H9 (cell line): Measurements from ENCODE around the gene DSCAM. TPM values are rescaled to one million over a fixed set of nuclear protein-coding genes. Genes with fewer than 3 reads are reported as not detected.

Source experiments
- DNase-seq: peaks from one replicate; pipeline ENCODE4 v3.0.0-alpha.2; 2017
- H2AFZ ChIP-seq: one replicate; pipeline ENCODE4 v1.6.1; 2013; ENCODE audit warnings: mild to moderate bottlenecking, low read length, control low read depth, moderate library complexity
- H2AK5ac ChIP-seq: 2 replicates; pipeline ENCODE4 v1.6.1; 2013; ENCODE audit warnings: low read length, control low read depth, mixed read lengths; ENCODE audit not compliant: insufficient read length
- H2BK120ac ChIP-seq: one replicate; pipeline ENCODE4 v1.6.1; 2013; ENCODE audit warnings: low read depth, mild to moderate bottlenecking, low read length, control low read depth, inconsistent platforms; ENCODE audit not compliant: poor library complexity, severe bottlenecking
- H2BK12ac ChIP-seq: 2 replicates; pipeline ENCODE4 v1.6.1; 2013; ENCODE audit warnings: low read length, control low read depth, mixed read lengths, low read depth; ENCODE audit not compliant: insufficient read length
- H2BK15ac ChIP-seq: 2 replicates; pipeline ENCODE4 v1.6.1; 2013; ENCODE audit warnings: low read depth, low read length, control low read depth
- H2BK20ac ChIP-seq: one replicate; pipeline ENCODE4 v1.6.1; 2013; ENCODE audit warnings: low read depth, mild to moderate bottlenecking, low read length, control low read depth, inconsistent platforms; ENCODE audit not compliant: poor library complexity, severe bottlenecking
- H2BK5ac ChIP-seq: 2 replicates; pipeline ENCODE4 v1.6.1; 2013; ENCODE audit warnings: low read length, control low read depth, mixed read lengths; ENCODE audit not compliant: insufficient read length
- H3K14ac ChIP-seq: 2 replicates; pipeline ENCODE4 v1.6.1; 2013; ENCODE audit warnings: low read length, control low read depth; ENCODE audit not compliant: insufficient read depth
- H3K18ac ChIP-seq: 2 replicates; pipeline ENCODE4 v1.6.1; 2013; ENCODE audit warnings: low read depth, mild to moderate bottlenecking, mixed read lengths, low read length, control low read depth; ENCODE audit not compliant: insufficient read length
- H3K23ac ChIP-seq: 2 replicates; pipeline ENCODE4 v1.6.1; 2013; ENCODE audit warnings: low read length, control low read depth, mixed read lengths, low read depth; ENCODE audit not compliant: insufficient read length
- H3K23me2 ChIP-seq: 2 replicates; pipeline ENCODE4 v1.6.1; 2013; ENCODE audit warnings: low read depth, mild to moderate bottlenecking, mixed read lengths, low read length, control low read depth; ENCODE audit not compliant: insufficient read length, poor library complexity, severe bottlenecking
- H3K27ac ChIP-seq: 2 replicates; pipeline ENCODE4 v1.5.1; 2013; ENCODE audit warnings: low read length, control low read depth, mixed read lengths, low read depth; ENCODE audit not compliant: insufficient read length
- H3K27me3 ChIP-seq: 2 replicates; pipeline ENCODE4 v1.6.1; 2013; ENCODE audit warnings: low read length, control low read depth, inconsistent platforms; ENCODE audit not compliant: insufficient read depth
- H3K4ac ChIP-seq: 2 replicates; pipeline ENCODE4 v1.6.1; 2013; ENCODE audit warnings: low read depth, mild to moderate bottlenecking, control low read depth, inconsistent platforms, low read length, moderate library complexity
- H3K4me1 ChIP-seq: 2 replicates; pipeline ENCODE4 v1.6.1; 2013; ENCODE audit warnings: low read length, control low read depth, inconsistent platforms; ENCODE audit not compliant: insufficient read depth
- H3K4me2 ChIP-seq: 2 replicates; pipeline ENCODE4 v1.6.1; 2013; ENCODE audit warnings: low read length, control low read depth, mixed read lengths; ENCODE audit not compliant: insufficient read length, insufficient read depth
- H3K56ac ChIP-seq: 2 replicates; pipeline ENCODE4 v1.6.1; 2013; ENCODE audit warnings: low read depth, mild to moderate bottlenecking, mixed read lengths, low read length, control low read depth; ENCODE audit not compliant: insufficient read length
- H3K79me1 ChIP-seq: 2 replicates; pipeline ENCODE4 v1.6.1; 2013; ENCODE audit warnings: low read depth, mild to moderate bottlenecking, moderate library complexity, low read length, control low read depth, inconsistent platforms; ENCODE audit not compliant: insufficient read depth, poor library complexity, severe bottlenecking
- H3K79me2 ChIP-seq: 2 replicates; pipeline ENCODE4 v1.6.1; 2013; ENCODE audit warnings: low read length, control low read depth, inconsistent platforms; ENCODE audit not compliant: insufficient read depth
- H3K9ac ChIP-seq: 2 replicates; pipeline ENCODE4 v1.6.1; 2013; ENCODE audit warnings: low read length, control low read depth, mixed read lengths; ENCODE audit not compliant: insufficient read length; ENCODE audit errors: extremely low read depth
- H3K9me3 ChIP-seq: one replicate; pipeline ENCODE4 v1.6.1; 2013; ENCODE audit warnings: low read depth, low read length, inconsistent platforms; ENCODE audit not compliant: control insufficient read depth
- H3T11ph ChIP-seq: one replicate; pipeline ENCODE4 v1.6.1; 2013; ENCODE audit warnings: mild to moderate bottlenecking, low read length, control low read depth, inconsistent platforms
- H4K20me1 ChIP-seq: one replicate; pipeline ENCODE4 v1.6.1; 2013; ENCODE audit not compliant: control insufficient read depth, insufficient read length, insufficient read depth
- H4K5ac ChIP-seq: 2 replicates; pipeline ENCODE4 v1.6.1; 2013; ENCODE audit warnings: low read depth, mild to moderate bottlenecking, mixed read lengths, low read length, control low read depth; ENCODE audit not compliant: insufficient read length
- H4K8ac ChIP-seq: replicated peaks from 2 replicates; pipeline ENCODE4 v1.6.1; 2013; ENCODE audit warnings: low read length, control low read depth, mixed read lengths, low read depth; ENCODE audit not compliant: insufficient read length
- H4K91ac ChIP-seq: 2 replicates; pipeline ENCODE4 v1.6.1; 2013; ENCODE audit warnings: low read depth, mild to moderate bottlenecking, moderate library complexity, mixed read lengths, low read length, control low read depth; ENCODE audit not compliant: insufficient read length
- H3K27ac Mint-ChIP-seq, 3 experiments: 2 replicates in 2 of 3; 3 replicates in 1 of 3; pipeline ENCODE4 v1.8.0; 2020 to 2021; ENCODE audit warnings: mixed read lengths in 3 of 3, mild to moderate bottlenecking in 1 of 3, moderate library complexity in 1 of 3
- H3K27me3 Mint-ChIP-seq: 2 replicates; pipeline ENCODE4 v1.8.0; 2021; ENCODE audit warnings: low read depth, mild to moderate bottlenecking, moderate library complexity, mixed read lengths
- H3K36me3 Mint-ChIP-seq, 3 experiments: 2 replicates in 2 of 3; 3 replicates in 1 of 3; pipeline ENCODE4 v1.8.0; 2020 to 2021; ENCODE audit warnings: low read depth in 3 of 3, mixed read lengths in 3 of 3; ENCODE audit not compliant: insufficient read depth in 1 of 3
- H3K4me1 Mint-ChIP-seq, 2 experiments: 2 replicates each; pipeline ENCODE4 v1.8.0; 2020; ENCODE audit warnings: mixed read lengths in 2 of 2
- H3K4me3 Mint-ChIP-seq, 2 experiments: 2 replicates in 1 of 2; 3 replicates in 1 of 2; pipeline ENCODE4 v1.8.0; 2020 to 2021; ENCODE audit warnings: mild to moderate bottlenecking in 2 of 2, mixed read lengths in 2 of 2, moderate library complexity in 1 of 2
- H3K9me3 Mint-ChIP-seq, 2 experiments: 2 replicates in 1 of 2; 3 replicates in 1 of 2; pipeline ENCODE4 v1.8.0; 2020; ENCODE audit warnings: mild to moderate bottlenecking in 2 of 2, mixed read lengths in 2 of 2, moderate library complexity in 1 of 2
- WGBS: extraction: QIAGEN DNeasy Blood & Tissue Kit; methylation state at CpG from one replicate; pipeline ENCODE4 v1.1.7; 2013; ENCODE audit warnings: missing lambda C conversion rate, low lambda C conversion rate, mixed read lengths; ENCODE audit not compliant: insufficient read length; ENCODE audit errors: extremely low coverage; 5-methylcytosine and 5-hydroxymethylcytosine counted together
- total RNA-seq: library from RNA; stranded (reverse); gene quantifications from 2 replicates; pipeline ENCODE4 v1.2.1, GENCODE V29; 2021
- TF ChIP-seq, protein P1 (sequence below): fragments of 200-600 bp; sonication (generic); conservative IDR thresholded peaks from 3 replicates; pipeline ENCODE4 v1.8.0; 2021; ENCODE audit warnings: antibody characterized with exemption, mild to moderate bottlenecking

DSCAM gene
- total RNA-seq, 1 experiment from 2014 or later, result 0.17 TPM

DNA sequence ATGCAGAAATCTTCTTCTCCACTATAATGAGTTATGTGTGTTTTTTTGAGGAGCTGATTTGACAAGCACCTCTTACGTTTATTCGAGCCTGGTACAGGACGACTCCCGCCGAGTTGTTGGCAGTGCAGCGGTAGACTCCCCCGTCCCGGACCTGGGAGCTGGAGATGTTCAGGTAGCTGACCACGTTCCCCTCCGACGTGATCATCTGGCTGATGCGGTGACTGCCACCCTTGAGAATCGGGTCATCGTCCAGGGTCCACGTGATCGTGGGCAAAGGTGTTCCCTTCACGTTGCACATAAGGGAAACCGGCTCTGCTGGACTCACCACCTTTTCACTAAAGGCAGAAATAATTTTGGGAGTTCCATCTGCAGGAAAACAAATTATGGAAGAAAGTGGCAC is 507.9 kb downstream of the DSCAM start:
- Histone ChIP-seq H2BK12ac (no peak overlapping the region), H4K5ac (no peak overlapping the region), H3K27ac (no peak overlapping the region), H2AK5ac (no peak overlapping the region), H3K4me2 (no peak overlapping the region), H3T11ph (no peak overlapping the region), H3K27me3 (peaks cover 2% of the 10 kb centered on the region; the same call in 1 of the 2 replicates), H3K18ac (no peak overlapping the region), H4K20me1 (no peaks in the 10 kb centered on the region), H3K4me1 (no peaks in the 10 kb centered on the region), H2BK20ac (no peak overlapping the region), H3K9ac (no peak overlapping the region), H3K56ac (no peak overlapping the region), H3K4ac (no peak overlapping the region), H2BK5ac (no peak overlapping the region), H3K79me1 (no peaks in the 10 kb centered on the region), H3K14ac (peak overlapping the region; percentile 51; the same call in 1 of the 2 replicates), H2BK120ac (no peak overlapping the region), H4K8ac (no peak overlapping the region), H3K79me2 (no peaks in the 10 kb centered on the region), H3K23me2 (no peaks in the 10 kb centered on the region), H2AFZ (no peak overlapping the region), H4K91ac (no peak overlapping the region), H2BK15ac (no peak overlapping the region), H3K9me3 (no peaks in the 10 kb centered on the region), H3K23ac (no peak overlapping the region)
- Mint-ChIP-seq H3K9me3 (peaks cover 0 to 3% of the 10 kb centered on the region in 2 experiments; a peak in 2 of 5 replicates), H3K27me3 (peaks cover 38% of the 10 kb centered on the region), H3K27ac (no peak overlapping the region), H3K4me3 (no peak overlapping the region), H3K36me3 (no peaks in the 10 kb centered on the region; a peak in 2 of 7 replicates), H3K4me1 (peaks cover 26 to 30% of the 10 kb centered on the region in 2 experiments)
- TF ChIP-seq, protein P1, sequence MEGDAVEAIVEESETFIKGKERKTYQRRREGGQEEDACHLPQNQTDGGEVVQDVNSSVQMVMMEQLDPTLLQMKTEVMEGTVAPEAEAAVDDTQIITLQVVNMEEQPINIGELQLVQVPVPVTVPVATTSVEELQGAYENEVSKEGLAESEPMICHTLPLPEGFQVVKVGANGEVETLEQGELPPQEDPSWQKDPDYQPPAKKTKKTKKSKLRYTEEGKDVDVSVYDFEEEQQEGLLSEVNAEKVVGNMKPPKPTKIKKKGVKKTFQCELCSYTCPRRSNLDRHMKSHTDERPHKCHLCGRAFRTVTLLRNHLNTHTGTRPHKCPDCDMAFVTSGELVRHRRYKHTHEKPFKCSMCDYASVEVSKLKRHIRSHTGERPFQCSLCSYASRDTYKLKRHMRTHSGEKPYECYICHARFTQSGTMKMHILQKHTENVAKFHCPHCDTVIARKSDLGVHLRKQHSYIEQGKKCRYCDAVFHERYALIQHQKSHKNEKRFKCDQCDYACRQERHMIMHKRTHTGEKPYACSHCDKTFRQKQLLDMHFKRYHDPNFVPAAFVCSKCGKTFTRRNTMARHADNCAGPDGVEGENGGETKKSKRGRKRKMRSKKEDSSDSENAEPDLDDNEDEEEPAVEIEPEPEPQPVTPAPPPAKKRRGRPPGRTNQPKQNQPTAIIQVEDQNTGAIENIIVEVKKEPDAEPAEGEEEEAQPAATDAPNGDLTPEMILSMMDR, result no peak
- no peak for DNase-seq
- no CpG with 5 or more reads among the region's 18 CpGs for WGBS
